Measurements from ENCODE around the gene PRG2.

PRG2 gene

DNA sequence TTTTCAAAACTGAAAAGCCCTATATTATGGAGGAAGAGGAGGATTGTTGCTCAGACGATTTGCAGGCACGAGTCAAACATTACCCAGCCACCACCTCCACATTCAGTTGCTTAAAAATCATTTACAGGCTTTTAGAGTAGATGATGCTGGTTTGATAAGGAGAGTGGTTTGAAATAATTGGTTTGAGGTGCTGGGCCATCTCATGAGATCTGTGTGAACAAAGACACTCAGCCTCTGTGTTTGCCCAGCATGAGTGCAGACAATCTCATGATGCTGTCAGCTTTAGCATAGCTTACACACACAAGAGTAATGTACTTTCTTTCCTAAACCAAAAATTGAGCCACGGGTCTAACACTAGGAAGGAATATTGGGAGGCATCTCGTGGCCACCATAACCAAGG lies 32.2 kb upstream of the PRG2 start:
- TF ChIP-seq, protein P1, sequence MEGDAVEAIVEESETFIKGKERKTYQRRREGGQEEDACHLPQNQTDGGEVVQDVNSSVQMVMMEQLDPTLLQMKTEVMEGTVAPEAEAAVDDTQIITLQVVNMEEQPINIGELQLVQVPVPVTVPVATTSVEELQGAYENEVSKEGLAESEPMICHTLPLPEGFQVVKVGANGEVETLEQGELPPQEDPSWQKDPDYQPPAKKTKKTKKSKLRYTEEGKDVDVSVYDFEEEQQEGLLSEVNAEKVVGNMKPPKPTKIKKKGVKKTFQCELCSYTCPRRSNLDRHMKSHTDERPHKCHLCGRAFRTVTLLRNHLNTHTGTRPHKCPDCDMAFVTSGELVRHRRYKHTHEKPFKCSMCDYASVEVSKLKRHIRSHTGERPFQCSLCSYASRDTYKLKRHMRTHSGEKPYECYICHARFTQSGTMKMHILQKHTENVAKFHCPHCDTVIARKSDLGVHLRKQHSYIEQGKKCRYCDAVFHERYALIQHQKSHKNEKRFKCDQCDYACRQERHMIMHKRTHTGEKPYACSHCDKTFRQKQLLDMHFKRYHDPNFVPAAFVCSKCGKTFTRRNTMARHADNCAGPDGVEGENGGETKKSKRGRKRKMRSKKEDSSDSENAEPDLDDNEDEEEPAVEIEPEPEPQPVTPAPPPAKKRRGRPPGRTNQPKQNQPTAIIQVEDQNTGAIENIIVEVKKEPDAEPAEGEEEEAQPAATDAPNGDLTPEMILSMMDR (IDR thresholded peaks at IDR 0.05; ENCODE audit: low read depth, low read length, missing control alignments) = no peak
- Histone ChIP-seq H3K36me3 (replicated peaks) (peaks cover 11% of the 10 kb centered on the region), H3K27me3 (replicated peaks) (no peaks in the 10 kb centered on the region), H3K4me3 (ENCODE audit: low read depth, low read length) (no peak overlapping the region), H3K27ac (no peak overlapping the region)
- no peak for DNase-seq
- in situ Hi-C loops (cut with HindIII; ENCODE audit: low pct_ligation_motif_present, low sequenced_read_pairs) = no loop called here

DNA sequence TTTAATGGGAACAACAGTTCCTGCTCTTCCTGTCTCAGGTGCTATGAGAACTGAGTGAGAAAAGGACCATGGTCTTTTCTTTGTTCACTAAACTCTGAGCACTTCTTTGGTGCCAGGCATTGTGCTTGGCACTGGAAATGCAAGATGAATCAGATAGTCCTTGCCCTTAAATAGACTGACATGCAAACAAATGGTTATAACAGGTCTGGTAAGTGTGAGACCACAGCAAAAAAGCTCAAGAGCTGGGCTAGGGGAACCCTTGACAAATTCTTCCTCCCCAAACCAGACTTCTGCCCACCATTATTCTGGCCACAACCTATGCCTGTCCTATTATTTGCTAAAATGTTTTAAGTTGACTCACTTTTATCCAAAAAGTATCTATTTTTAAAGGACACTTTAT lies 31.4 kb upstream of the PRG2 start:
- in situ Hi-C loops (cut with HindIII; ENCODE audit: low pct_ligation_motif_present, low sequenced_read_pairs) = no loop called here
- no peak for DNase-seq
- Histone ChIP-seq H3K27ac (no peak overlapping the region), H3K27me3 (replicated peaks) (no peaks in the 10 kb centered on the region), H3K4me3 (ENCODE audit: low read depth, low read length) (no peak overlapping the region), H3K36me3 (replicated peaks) (peaks cover 15% of the 10 kb centered on the region)
- TF ChIP-seq, protein P1 (IDR thresholded peaks at IDR 0.05; ENCODE audit: low read depth, low read length, missing control alignments) = no peak

DNA sequence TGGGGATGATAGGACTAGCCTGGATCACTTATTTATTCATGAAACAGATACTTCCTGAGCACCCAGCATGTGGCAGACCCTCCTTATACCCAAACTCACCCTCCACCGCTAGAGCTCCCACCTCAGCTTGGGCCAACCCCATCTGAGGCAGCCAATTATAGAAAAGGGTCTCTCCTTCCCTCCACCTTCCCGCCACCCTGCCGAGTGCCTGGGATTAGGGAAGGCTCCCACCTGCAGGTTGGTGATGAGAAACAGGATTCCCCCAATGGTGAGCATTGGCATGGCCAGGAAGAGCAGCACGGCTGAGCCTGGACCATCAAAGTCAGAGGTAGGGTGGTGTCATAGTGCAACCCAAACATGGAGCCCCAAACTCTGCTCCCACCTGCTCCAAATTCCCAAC lies 30.6 kb upstream of the PRG2 start:
- peaks cover 15% of the 10 kb centered on the region for H3K36me3 ChIP-seq (replicated peaks)
- DNase-seq = no peak
- H3K27ac ChIP-seq = no peak overlapping the region
- TF ChIP-seq, protein P1 (IDR thresholded peaks at IDR 0.05; ENCODE audit: low read depth, low read length, missing control alignments) = no peak
- in situ Hi-C loops (cut with HindIII; ENCODE audit: low pct_ligation_motif_present, low sequenced_read_pairs) = no loop called here
- no peak overlapping the region for H3K4me3 ChIP-seq (ENCODE audit: low read depth, low read length)
- no peaks in the 10 kb centered on the region for H3K27me3 ChIP-seq (replicated peaks)

DNA sequence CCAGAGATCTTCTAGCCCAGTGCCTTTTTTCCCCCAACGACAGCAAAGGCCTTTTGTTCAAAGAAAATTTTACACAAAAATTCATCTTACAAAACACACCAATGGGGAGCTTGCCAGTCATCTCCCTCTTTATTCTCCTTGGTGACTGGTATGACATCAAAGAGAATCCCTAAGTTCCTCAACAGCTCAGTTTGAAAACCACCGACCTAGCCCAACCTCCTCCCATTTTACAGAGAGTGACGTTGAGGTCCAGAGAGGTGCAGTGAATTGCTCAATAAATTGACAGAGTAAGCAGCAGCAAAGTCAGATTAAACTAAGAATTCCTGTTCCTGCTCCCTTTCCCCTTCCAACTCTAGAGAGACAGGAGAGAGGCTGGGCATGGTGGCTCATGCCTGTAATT lies 28.7 kb upstream of the PRG2 start:
- in situ Hi-C loops (cut with HindIII; ENCODE audit: low pct_ligation_motif_present, low sequenced_read_pairs) = no loop called here
- TF ChIP-seq, protein P1 (IDR thresholded peaks at IDR 0.05; ENCODE audit: low read depth, low read length, missing control alignments) = no peak
- Histone ChIP-seq H3K4me3 (ENCODE audit: low read depth, low read length) (no peak overlapping the region), H3K27ac (no peak overlapping the region), H3K27me3 (replicated peaks) (no peaks in the 10 kb centered on the region), H3K36me3 (replicated peaks) (peaks cover 22% of the 10 kb centered on the region)
- no peak for DNase-seq

- Histone ChIP-seq H3K4me3 (ENCODE audit: low read depth, low read length) (no peak overlapping the region), H3K27me3 (replicated peaks) (no peaks in the 10 kb centered on the region), H3K36me3 (replicated peaks) (peaks cover 22% of the 10 kb centered on the region), H3K27ac (no peak overlapping the region)
- TF ChIP-seq, protein P1 (IDR thresholded peaks at IDR 0.05; ENCODE audit: low read depth, low read length, missing control alignments) = no peak
- in situ Hi-C loops (cut with HindIII; ENCODE audit: low pct_ligation_motif_present, low sequenced_read_pairs) = no loop called here
- DNase-seq = no peak
These were observed 27.7 kb upstream of the PRG2 start for GRCh38 chr11:57418131-57418530.

- DNase-seq = no peak
- in situ Hi-C loops (cut with HindIII; ENCODE audit: low pct_ligation_motif_present, low sequenced_read_pairs) = no loop called here
- H3K36me3 ChIP-seq (replicated peaks) = peaks cover 20% of the 10 kb centered on the region
- H3K27me3 ChIP-seq (replicated peaks) = no peaks in the 10 kb centered on the region
- H3K27ac ChIP-seq = no peak overlapping the region
- TF ChIP-seq, protein P1 (IDR thresholded peaks at IDR 0.05; ENCODE audit: low read depth, low read length, missing control alignments) = no peak
- no peak overlapping the region for H3K4me3 ChIP-seq (ENCODE audit: low read depth, low read length)
These were observed 26.6 kb upstream of the PRG2 start for GRCh38 chr11:57417056-57417455.

Measured in brain microvascular endothelial cell (primary cell).